HG03045 (cell line): ENCODE data around the gene BCL11A.
A peak's percentile ranks its signal among the peaks of the same experiment; 100 is the strongest.
"Not testable (repeated sequence)": the region's sequence is repeated elsewhere in the genome, so short reads cannot be mapped to it uniquely, and the experiment has no call there.

Source experiments
- ATAC-seq: cut with Tn5 transposase; IDR thresholded peaks from one replicate; pipeline ENCODE4 v1.9.1; 2021; ENCODE audit warnings: mild to moderate bottlenecking, moderate library complexity; ENCODE audit not compliant: unreplicated experiment

Gene BCL11A

GRCh38 chr2:60440767-60441163 is 112.7 kb downstream of the BCL11A start:
- no peak for ATAC-seq

- no peak for ATAC-seq
These were observed 113.2 kb downstream of the BCL11A start for GRCh38 chr2:60440079-60440766.

- ATAC-seq: peak; percentile 99
These were observed 114.1 kb downstream of the BCL11A start for GRCh38 chr2:60439219-60439974.

GRCh38 chr2:60438653-60439052 is 114.8 kb downstream of the BCL11A start:
- ATAC-seq: no peak

GRCh38 chr2:60438131-60438530 is 115.3 kb downstream of the BCL11A start:
- no peak for ATAC-seq

- no peak for ATAC-seq
These were observed 116.3 kb downstream of the BCL11A start for GRCh38 chr2:60437080-60437696.

- no peak for ATAC-seq
These were observed 120.3 kb downstream of the BCL11A start for GRCh38 chr2:60433018-60433596.

- ATAC-seq: no peak
These were observed 121.3 kb downstream of the BCL11A start for GRCh38 chr2:60432035-60432601.

GRCh38 chr2:60429681-60430080 is 123.8 kb downstream of the BCL11A start:
- no peak for ATAC-seq

- no peak for ATAC-seq
These were observed 126.6 kb downstream of the BCL11A start for GRCh38 chr2:60426880-60427279.

GRCh38 chr2:60426341-60426740 is 127.1 kb downstream of the BCL11A start:
- ATAC-seq: no peak

- ATAC-seq: no peak
These were observed 129.2 kb downstream of the BCL11A start for GRCh38 chr2:60424233-60424632.

GRCh38 chr2:60423505-60423904 is 129.9 kb downstream of the BCL11A start:
- ATAC-seq: no peak

GRCh38 chr2:60422826-60423483 is 130.5 kb downstream of the BCL11A start:
- ATAC-seq: no peak

GRCh38 chr2:60417210-60417609 is 136.2 kb downstream of the BCL11A start:
- ATAC-seq: not testable (repeated sequence)

- no peak for ATAC-seq
These were observed 137.0 kb downstream of the BCL11A start for GRCh38 chr2:60416221-60417008.

- ATAC-seq: no peak
These were observed 137.6 kb downstream of the BCL11A start for GRCh38 chr2:60415814-60416213.

GRCh38 chr2:60414495-60415138 is 138.8 kb downstream of the BCL11A start:
- ATAC-seq: no peak

- ATAC-seq: peak; percentile 45
These were observed 139.7 kb downstream of the BCL11A start for GRCh38 chr2:60413814-60414168.
